ENCODE results near the gene PGBD4.

DNA sequence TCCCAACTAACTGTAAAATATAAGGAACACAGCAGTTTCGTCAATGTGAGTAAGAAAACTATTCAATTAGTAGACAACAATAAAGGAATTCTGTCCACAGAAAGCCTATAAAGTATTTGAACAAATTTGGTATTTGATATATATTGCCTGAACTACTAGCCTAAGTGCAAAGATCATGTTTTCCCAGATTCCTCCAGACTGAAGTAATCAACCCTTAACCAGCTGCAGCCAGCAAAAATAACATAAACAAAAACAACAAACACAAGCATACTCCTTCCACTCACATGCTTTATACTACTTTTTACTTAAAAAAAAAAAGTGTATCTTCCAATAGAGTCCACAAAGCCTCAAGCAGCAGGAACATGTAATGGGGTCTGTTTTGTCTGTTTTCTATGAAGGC is 24.1 kb downstream of the PGBD4 start:
- TF ChIP-seq POLR2AphosphoS5 (IDR thresholded peaks at IDR 0.05) (no peak), CTCF (IDR thresholded peaks at IDR 0.05 in 8 of 11, conservative IDR thresholded peaks at IDR 0.05 in 3 of 11) (no peak)
